ENCODE measurements around the gene STAP1.

- no peak for TF ChIP-seq EP300 (IDR thresholded peaks at IDR 0.05)
- TF ChIP-seq, protein P1, sequence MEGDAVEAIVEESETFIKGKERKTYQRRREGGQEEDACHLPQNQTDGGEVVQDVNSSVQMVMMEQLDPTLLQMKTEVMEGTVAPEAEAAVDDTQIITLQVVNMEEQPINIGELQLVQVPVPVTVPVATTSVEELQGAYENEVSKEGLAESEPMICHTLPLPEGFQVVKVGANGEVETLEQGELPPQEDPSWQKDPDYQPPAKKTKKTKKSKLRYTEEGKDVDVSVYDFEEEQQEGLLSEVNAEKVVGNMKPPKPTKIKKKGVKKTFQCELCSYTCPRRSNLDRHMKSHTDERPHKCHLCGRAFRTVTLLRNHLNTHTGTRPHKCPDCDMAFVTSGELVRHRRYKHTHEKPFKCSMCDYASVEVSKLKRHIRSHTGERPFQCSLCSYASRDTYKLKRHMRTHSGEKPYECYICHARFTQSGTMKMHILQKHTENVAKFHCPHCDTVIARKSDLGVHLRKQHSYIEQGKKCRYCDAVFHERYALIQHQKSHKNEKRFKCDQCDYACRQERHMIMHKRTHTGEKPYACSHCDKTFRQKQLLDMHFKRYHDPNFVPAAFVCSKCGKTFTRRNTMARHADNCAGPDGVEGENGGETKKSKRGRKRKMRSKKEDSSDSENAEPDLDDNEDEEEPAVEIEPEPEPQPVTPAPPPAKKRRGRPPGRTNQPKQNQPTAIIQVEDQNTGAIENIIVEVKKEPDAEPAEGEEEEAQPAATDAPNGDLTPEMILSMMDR (IDR thresholded peaks at IDR 0.05) = no peak
Observed at GRCh38 chr4:67556436-67556835, 2.1 kb upstream of the STAP1 start.
